Peyer's patch (tissue), 4 donors: Measurements from ENCODE around the gene PRSS57.
A peak's percentile ranks its signal among the peaks of the same experiment; 100 is the strongest.

Experiments used
- POLR2A ChIP-seq, 2 donors: fragments of 450-650 bp; IDR thresholded peaks; one replicate each; pipeline ENCODE4 v1.5.1; 2017; ENCODE audit warnings: antibody characterized with exemption in 2 of 2, mild to moderate bottlenecking in 2 of 2, moderate library complexity in 2 of 2
- TF ChIP-seq, protein P1 (sequence below), 6 experiments: fragments of 450-650 bp in 4 of 6; fragments of 200-600 bp in 2 of 6; sonication (generic) in 1 of 6; IDR thresholded peaks; one replicate each; pipeline ENCODE4 v1.5.1; 2017 to 2019; ENCODE audit warnings: antibody characterized with exemption in 6 of 6, mild to moderate bottlenecking in 3 of 6, moderate library complexity in 1 of 6

DNA sequence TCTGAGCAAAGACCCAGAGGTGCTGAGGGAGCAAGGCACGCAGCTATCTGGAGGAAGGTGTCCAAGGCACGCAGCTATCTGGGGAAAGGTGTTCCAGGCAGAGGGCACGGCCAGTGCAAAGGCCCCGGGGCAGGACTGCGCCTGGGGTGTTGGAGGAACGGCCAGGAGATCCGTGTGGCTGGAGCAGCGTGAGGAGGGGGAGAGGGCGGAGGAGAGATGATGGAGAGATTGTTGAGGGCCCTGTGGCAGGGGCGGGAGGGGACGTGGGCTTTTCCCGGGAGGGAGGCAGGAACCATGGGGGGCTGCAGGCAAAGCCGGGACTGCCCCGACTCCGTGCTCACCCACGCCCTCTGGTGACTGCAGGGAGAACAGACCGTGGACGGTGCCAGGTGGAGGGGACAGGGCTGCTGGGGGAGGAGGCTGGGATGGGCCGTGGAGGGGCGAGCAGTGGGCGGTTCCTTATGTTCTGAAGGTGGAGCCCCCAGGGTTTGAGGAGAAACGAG is 42.4 kb upstream of the PRSS57 start:
- TF ChIP-seq, protein P1, sequence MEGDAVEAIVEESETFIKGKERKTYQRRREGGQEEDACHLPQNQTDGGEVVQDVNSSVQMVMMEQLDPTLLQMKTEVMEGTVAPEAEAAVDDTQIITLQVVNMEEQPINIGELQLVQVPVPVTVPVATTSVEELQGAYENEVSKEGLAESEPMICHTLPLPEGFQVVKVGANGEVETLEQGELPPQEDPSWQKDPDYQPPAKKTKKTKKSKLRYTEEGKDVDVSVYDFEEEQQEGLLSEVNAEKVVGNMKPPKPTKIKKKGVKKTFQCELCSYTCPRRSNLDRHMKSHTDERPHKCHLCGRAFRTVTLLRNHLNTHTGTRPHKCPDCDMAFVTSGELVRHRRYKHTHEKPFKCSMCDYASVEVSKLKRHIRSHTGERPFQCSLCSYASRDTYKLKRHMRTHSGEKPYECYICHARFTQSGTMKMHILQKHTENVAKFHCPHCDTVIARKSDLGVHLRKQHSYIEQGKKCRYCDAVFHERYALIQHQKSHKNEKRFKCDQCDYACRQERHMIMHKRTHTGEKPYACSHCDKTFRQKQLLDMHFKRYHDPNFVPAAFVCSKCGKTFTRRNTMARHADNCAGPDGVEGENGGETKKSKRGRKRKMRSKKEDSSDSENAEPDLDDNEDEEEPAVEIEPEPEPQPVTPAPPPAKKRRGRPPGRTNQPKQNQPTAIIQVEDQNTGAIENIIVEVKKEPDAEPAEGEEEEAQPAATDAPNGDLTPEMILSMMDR (IDR thresholded peaks at IDR 0.05), result peak in 5 of 6 experiments; percentile 25 to 72 (median 63)
- no peak for TF ChIP-seq POLR2A (IDR thresholded peaks at IDR 0.05)
